ENCODE data around the gene TLCD2. TPM values are rescaled to one million over a fixed set of nuclear protein-coding genes. Genes with fewer than 3 reads are reported as not detected.

The TLCD2 gene
- 7.5 TPM for total RNA-seq

DNA sequence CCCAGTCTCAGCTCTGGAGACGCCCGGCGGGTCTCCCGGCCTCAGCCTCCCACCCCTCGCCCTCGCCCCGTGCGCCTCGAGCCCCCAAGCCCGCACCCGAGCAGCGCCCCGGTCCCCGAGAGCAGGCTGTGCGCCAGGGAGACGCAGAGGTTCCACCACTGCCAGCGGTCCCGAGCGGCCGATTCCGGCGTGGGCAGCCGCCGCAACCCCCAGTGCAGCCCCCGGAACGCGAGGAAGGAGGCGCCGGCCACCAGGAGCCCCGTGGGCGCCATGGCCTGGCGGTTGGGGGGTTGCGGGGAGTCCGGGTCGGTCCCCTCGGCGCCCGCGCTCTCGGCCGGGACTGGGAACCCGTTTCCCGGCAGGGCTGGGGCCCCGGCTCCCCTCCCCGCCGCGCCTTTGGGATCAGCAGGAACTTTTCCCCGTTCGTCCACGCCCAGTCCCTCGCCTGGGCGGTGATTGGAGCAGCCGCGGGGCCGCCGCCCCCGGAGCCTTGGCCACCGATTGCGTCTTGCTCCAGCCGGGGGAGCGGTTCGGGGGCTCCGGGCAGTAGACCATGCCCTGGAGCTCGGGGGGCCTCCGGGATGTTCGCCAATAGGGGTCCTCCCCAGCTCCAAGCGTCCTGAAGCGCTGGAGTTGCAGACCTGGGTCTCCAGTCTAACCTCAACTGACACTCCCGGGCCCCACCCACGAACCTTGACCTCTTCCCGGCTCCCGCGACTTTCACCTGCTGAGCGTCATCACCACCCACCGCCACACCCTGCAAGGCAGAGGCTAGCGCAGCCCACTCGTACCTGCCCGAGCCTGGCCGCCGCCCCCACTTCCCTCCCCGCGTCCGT is at the start of gene TLCD2:
Gene TLCD2, minus strand, starts transcription at position 407 of the 836 bp plus-strand sequence. Its CDS starts 135 bp downstream, at position 272.
- peak in 1 of 2 donors; percentile 84 for DNase-seq (ENCODE audit: low spot score in 2 of 2)
- peaks cover 22 to 48% of the 10 kb centered on the region in 2 donors for H3K36me3 ChIP-seq
- H3K4me1 ChIP-seq = peaks cover 16 to 44% of the 10 kb centered on the region in 2 donors
- peak within 1 kb of the TSS; percentile 73 to 85 for H3K4me3 ChIP-seq
- H3K27me3 ChIP-seq = no peaks in the 10 kb centered on the region
- TF ChIP-seq, protein P1, sequence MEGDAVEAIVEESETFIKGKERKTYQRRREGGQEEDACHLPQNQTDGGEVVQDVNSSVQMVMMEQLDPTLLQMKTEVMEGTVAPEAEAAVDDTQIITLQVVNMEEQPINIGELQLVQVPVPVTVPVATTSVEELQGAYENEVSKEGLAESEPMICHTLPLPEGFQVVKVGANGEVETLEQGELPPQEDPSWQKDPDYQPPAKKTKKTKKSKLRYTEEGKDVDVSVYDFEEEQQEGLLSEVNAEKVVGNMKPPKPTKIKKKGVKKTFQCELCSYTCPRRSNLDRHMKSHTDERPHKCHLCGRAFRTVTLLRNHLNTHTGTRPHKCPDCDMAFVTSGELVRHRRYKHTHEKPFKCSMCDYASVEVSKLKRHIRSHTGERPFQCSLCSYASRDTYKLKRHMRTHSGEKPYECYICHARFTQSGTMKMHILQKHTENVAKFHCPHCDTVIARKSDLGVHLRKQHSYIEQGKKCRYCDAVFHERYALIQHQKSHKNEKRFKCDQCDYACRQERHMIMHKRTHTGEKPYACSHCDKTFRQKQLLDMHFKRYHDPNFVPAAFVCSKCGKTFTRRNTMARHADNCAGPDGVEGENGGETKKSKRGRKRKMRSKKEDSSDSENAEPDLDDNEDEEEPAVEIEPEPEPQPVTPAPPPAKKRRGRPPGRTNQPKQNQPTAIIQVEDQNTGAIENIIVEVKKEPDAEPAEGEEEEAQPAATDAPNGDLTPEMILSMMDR (IDR thresholded peaks at IDR 0.05) = peak in 1 of 3 experiments; percentile 4
- H3K27ac ChIP-seq = peak within 1 kb of the TSS; percentile 79 to 80
- intact Hi-C loops (cut with DNase I) = loop anchor here (1.0 to 10.0 kb wide), 3 partner anchors 26 to 225 kb away; partner anchors contain the start of gene PRPF8
- no peaks in the 10 kb centered on the region for H3K9me3 ChIP-seq

DNA sequence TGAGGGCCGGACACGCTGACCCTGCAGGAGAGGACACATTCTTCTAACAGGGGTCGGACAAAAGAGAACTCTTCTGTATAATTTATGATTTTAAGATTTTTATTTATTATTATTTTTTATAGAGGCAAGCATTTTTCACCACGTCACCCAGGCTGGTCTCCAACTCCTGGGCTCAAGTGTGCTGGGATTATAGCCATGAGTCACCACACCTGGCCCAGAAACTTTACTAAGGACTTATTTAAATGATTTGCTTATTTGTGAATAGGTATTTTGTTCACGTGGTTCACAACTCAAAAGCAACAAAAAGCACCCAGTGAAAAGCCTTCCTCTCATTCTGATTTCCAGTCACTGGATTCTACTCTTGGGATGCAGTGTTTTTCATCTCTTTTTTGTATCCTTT is 49.4 kb upstream of the TLCD2 start:
- H3K36me3 ChIP-seq = no peaks in the 10 kb centered on the region
- no peak overlapping the region for H3K4me3 ChIP-seq
- H3K27me3 ChIP-seq = no peaks in the 10 kb centered on the region
- no peaks in the 10 kb centered on the region for H3K4me1 ChIP-seq
- intact Hi-C loops (cut with DNase I) = no loop called here
- no peak overlapping the region for H3K27ac ChIP-seq
- no peak for DNase-seq (ENCODE audit: low spot score in 2 of 2)
- TF ChIP-seq, protein P1 (IDR thresholded peaks at IDR 0.05) = no peak
- H3K9me3 ChIP-seq = no peaks in the 10 kb centered on the region

GRCh38 chr17:1758807-1759206 is 48.6 kb upstream of the TLCD2 start:
- Histone ChIP-seq H3K4me3 (no peak overlapping the region), H3K36me3 (no peaks in the 10 kb centered on the region), H3K27ac (no peak overlapping the region), H3K9me3 (no peaks in the 10 kb centered on the region), H3K27me3 (no peaks in the 10 kb centered on the region), H3K4me1 (no peaks in the 10 kb centered on the region)
- DNase-seq (ENCODE audit: low spot score in 2 of 2) = no peak
- TF ChIP-seq, protein P1 (IDR thresholded peaks at IDR 0.05) = no peak
- intact Hi-C loops (cut with DNase I) = no loop called here

DNA sequence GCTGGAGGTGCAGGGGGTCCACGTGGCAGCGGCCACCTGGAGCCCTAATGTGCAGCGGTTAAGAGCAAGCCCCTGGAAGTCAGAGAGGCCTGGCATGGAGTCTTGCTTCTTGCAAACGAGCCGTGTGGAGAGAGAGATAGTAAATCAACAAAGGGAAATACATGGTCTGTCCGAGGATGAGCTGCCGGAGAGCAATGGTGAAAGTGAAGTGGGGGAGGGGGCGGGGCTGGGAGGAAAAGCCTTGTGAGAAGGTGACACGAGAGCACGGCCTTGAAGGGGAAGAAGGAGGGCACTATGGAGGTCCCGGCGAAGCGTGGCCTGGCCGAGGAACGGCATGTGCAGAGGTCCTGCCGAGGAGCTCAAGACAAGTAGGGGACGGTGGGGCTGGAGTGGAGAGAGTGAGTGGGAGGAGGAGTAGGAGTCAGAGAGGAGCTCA is 45.7 kb upstream of the TLCD2 start:
- intact Hi-C loops (cut with DNase I) = no loop called here
- TF ChIP-seq, protein P1 (IDR thresholded peaks at IDR 0.05) = no peak
- H3K27ac ChIP-seq = no peak overlapping the region
- H3K9me3 ChIP-seq = no peaks in the 10 kb centered on the region
- no peaks in the 10 kb centered on the region for H3K36me3 ChIP-seq
- DNase-seq (ENCODE audit: low spot score in 2 of 2) = no peak
- H3K27me3 ChIP-seq = no peaks in the 10 kb centered on the region
- no peaks in the 10 kb centered on the region for H3K4me1 ChIP-seq
- H3K4me3 ChIP-seq = no peak overlapping the region

DNA sequence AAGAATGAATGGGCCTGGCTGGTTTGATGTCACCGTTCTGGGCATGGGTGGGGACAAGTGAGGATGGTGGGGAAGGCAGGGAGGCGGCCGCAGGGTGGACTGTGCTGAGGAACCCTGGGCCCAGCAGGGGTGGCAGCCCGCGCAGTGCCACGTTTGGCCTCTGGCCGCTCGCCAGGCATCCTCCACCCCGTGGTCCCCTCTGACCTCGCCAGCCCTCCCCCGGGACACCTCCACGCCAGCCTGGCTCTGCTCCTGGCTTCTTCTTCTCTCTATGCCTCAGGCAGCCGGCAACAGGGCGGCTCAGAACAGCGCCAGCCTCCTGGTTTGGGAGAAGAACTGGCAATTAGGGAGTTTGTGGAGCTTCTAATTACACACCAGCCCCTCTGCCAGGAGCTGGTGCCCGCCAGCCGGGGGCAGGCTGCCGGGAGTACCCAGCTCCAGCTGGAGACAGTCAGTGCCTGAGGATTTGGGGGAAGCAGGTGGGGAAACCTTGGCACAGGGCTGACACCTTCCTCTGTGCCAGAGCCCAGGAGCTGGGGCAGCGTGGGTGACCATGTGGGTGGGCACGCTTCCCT is 45.2 kb upstream of the TLCD2 start:
- Histone ChIP-seq H3K4me3 (no peak overlapping the region), H3K27ac (no peak overlapping the region)
- TF ChIP-seq, protein P1 (IDR thresholded peaks at IDR 0.05) = no peak

More for the DNA sequence above, 45.2 kb upstream of the TLCD2 start:
- no peak for DNase-seq (ENCODE audit: low spot score in 2 of 2)
- Histone ChIP-seq H3K36me3 (no peaks in the 10 kb centered on the region), H3K9me3 (no peaks in the 10 kb centered on the region), H3K27me3 (no peaks in the 10 kb centered on the region), H3K4me1 (no peaks in the 10 kb centered on the region)
- intact Hi-C loops (cut with DNase I) = no loop called here

Data from ascending aorta (tissue), 2 donors.